ENCODE data around the gene ZHX3.

GRCh38 chr20:41366546-41367392 is 49.2 kb upstream of the ZHX3 start, which contains the start of gene EMILIN3:
- TF ChIP-seq, protein P1, sequence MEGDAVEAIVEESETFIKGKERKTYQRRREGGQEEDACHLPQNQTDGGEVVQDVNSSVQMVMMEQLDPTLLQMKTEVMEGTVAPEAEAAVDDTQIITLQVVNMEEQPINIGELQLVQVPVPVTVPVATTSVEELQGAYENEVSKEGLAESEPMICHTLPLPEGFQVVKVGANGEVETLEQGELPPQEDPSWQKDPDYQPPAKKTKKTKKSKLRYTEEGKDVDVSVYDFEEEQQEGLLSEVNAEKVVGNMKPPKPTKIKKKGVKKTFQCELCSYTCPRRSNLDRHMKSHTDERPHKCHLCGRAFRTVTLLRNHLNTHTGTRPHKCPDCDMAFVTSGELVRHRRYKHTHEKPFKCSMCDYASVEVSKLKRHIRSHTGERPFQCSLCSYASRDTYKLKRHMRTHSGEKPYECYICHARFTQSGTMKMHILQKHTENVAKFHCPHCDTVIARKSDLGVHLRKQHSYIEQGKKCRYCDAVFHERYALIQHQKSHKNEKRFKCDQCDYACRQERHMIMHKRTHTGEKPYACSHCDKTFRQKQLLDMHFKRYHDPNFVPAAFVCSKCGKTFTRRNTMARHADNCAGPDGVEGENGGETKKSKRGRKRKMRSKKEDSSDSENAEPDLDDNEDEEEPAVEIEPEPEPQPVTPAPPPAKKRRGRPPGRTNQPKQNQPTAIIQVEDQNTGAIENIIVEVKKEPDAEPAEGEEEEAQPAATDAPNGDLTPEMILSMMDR (conservative IDR thresholded peaks at IDR 0.05; ENCODE audit: low read length) = no peak
- no peak for TF ChIP-seq EZH2phosphoT487 (IDR thresholded peaks at IDR 0.05; ENCODE audit: borderline replicate concordance)
